HG03066 (cell line): ENCODE data around the gene PODXL.

ENCODE experiments used
- ATAC-seq: cut with Tn5 transposase; IDR thresholded peaks from one replicate; pipeline ENCODE4 v1.9.1; 2021; ENCODE audit warnings: low read depth; ENCODE audit not compliant: unreplicated experiment

Gene PODXL

GRCh38 chr7:131556053-131556908 is at the start of gene PODXL:
Gene PODXL (minus strand): TSS chr7:131556628. CDS start chr7:131556359, 269 bp downstream.
- ATAC-seq, result peak; percentile 75

- no peak for ATAC-seq
These were observed 49.0 kb upstream of the PODXL start for GRCh38 chr7:131605280-131605878.

- ATAC-seq, result no peak
These were observed 48.4 kb upstream of the PODXL start for GRCh38 chr7:131604841-131605279.

- no peak for ATAC-seq
These were observed 47.5 kb upstream of the PODXL start for GRCh38 chr7:131603932-131604331.

GRCh38 chr7:131602994-131603372 is 46.6 kb upstream of the PODXL start:
- no peak for ATAC-seq

GRCh38 chr7:131602304-131602993 is 46.0 kb upstream of the PODXL start:
- no peak for ATAC-seq

GRCh38 chr7:131600085-131600881 is 43.9 kb upstream of the PODXL start:
- no peak for ATAC-seq

GRCh38 chr7:131596785-131597184 is 40.4 kb upstream of the PODXL start:
- ATAC-seq, result no peak

GRCh38 chr7:131595699-131596098 is 39.3 kb upstream of the PODXL start:
- ATAC-seq, result no peak

- ATAC-seq, result no peak
These were observed 35.4 kb upstream of the PODXL start for GRCh38 chr7:131591687-131592319.

- no peak for ATAC-seq
These were observed 31.0 kb upstream of the PODXL start for GRCh38 chr7:131587315-131587923.

- ATAC-seq, result no peak
These were observed 30.3 kb upstream of the PODXL start for GRCh38 chr7:131586759-131587158.

GRCh38 chr7:131586259-131586658 is 29.8 kb upstream of the PODXL start:
- ATAC-seq, result no peak

- no peak for ATAC-seq
These were observed 27.0 kb upstream of the PODXL start for GRCh38 chr7:131583430-131583829.

- no peak for ATAC-seq
These were observed 25.0 kb upstream of the PODXL start for GRCh38 chr7:131581241-131582051.

GRCh38 chr7:131578602-131579001 is 22.2 kb upstream of the PODXL start:
- no peak for ATAC-seq

GRCh38 chr7:131574741-131575140 is 18.3 kb upstream of the PODXL start:
- no peak for ATAC-seq

- no peak for ATAC-seq
These were observed 14.0 kb upstream of the PODXL start for GRCh38 chr7:131570401-131570800.

GRCh38 chr7:131568970-131569369 is 12.5 kb upstream of the PODXL start:
- ATAC-seq, result no peak
